Activated naive CD4-positive, alpha-beta T cell treated with anti-CD3 and anti-CD28 coated beads for 36 hours (primary cell): ENCODE results near the gene ZNF212. TPM values are rescaled to one million over a fixed set of nuclear protein-coding genes. Genes with fewer than 3 reads are reported as not detected.

Source experiments
- total RNA-seq, 2 experiments: library from RNA; stranded (reverse); gene quantifications; one replicate each; pipeline ENCODE4 v1.2.3, GENCODE V29; 2021

ZNF212 gene
- total RNA-seq, 2 experiments from 2014 or later, result 9.0 to 10.4 TPM

Other genes starting within 250 kb of the ZNF212 start
- 10 to 100 TPM; 80.2 to 82.8 TPM for gene PDIA4, start 211.1 kb upstream of the ZNF212 start, total RNA-seq
- 1 to 10 TPM; 2.1 to 2.2 TPM for gene ZNF786, start 148.9 kb upstream of the ZNF212 start, total RNA-seq
- gene ZNF425, start 113.3 kb upstream of the ZNF212 start, total RNA-seq, result under 1 TPM; 0.57 TPM
- 1 to 10 TPM; 4.3 to 5.0 TPM for gene ZNF398, start 92.2 kb upstream of the ZNF212 start, total RNA-seq
- gene ZNF282, start 44.1 kb upstream of the ZNF212 start, total RNA-seq, result 10 to 100 TPM; 21.6 to 22.0 TPM
- 1 to 10 TPM; 6.8 to 7.1 TPM for gene ZNF783, start 22.5 kb downstream of the ZNF212 start, total RNA-seq
- gene ZNF777, start 221.4 kb downstream of the ZNF212 start, total RNA-seq, result 1 to 10 TPM; 8.7 to 9.7 TPM